IMR-90 (cell line): ENCODE data around the gene GIPR. TPM values are rescaled to one million over a fixed set of nuclear protein-coding genes. Genes with fewer than 3 reads are reported as not detected.

Source experiments
- ATAC-seq: fragments of 200-7000 bp; cut with Tn5 transposase; 2 replicates; pipeline ENCODE4 v1.9.1; 2020; ENCODE audit warnings: low read depth, mild to moderate bottlenecking, moderate library complexity
- BruUV-seq: library from RNA; stranded (reverse); fragments of 400-500 nt; replicated peaks from 2 replicates; lab custom pipeline; 2021; lab: Mats Ljungman, UMichigan
- CTCF ChIA-PET: fragments of 300-600 bp; formaldehyde crosslinking; extraction: SDS; loops from one replicate; lab custom pipeline; 2021; ENCODE audit warnings: antibody characterized with exemption; lab: Yijun Ruan, JAX
- POLR2A ChIA-PET: fragments of 300-600 bp; sonication (Branson Sonifier 250); formaldehyde crosslinking; loops from one replicate; lab custom pipeline; 2022; ENCODE audit warnings: antibody characterized with exemption; ENCODE audit not compliant: unreplicated experiment; lab: Charles Lee
- DNase-seq: peaks from one replicate; pipeline ENCODE4 v3.0.0; 2013
- H2AFZ ChIP-seq: replicated peaks from 2 replicates; pipeline ENCODE3; 2013; ENCODE audit warnings: low read length, mild to moderate bottlenecking; ENCODE audit not compliant: poor library complexity
- H2AK5ac ChIP-seq: 2 replicates; pipeline ENCODE4 v1.6.1; 2013; ENCODE audit warnings: low read depth, low read length, inconsistent platforms
- H2AK9ac ChIP-seq: replicated peaks from 2 replicates; pipeline ENCODE3; 2013; ENCODE audit warnings: mild to moderate bottlenecking, low read depth, low read length, moderate library complexity; ENCODE audit not compliant: poor library complexity
- H2BK120ac ChIP-seq: 2 replicates; pipeline ENCODE4 v1.6.1; 2013; ENCODE audit warnings: low read depth, low read length, inconsistent platforms
- H2BK15ac ChIP-seq: 3 replicates; pipeline ENCODE4 v1.6.1; 2013; ENCODE audit warnings: low read depth, low read length, inconsistent platforms
- H2BK20ac ChIP-seq: 2 replicates; pipeline ENCODE4 v1.6.1; 2013; ENCODE audit warnings: low read depth, mild to moderate bottlenecking, inconsistent platforms, low read length, moderate library complexity
- H2BK5ac ChIP-seq: 2 replicates; pipeline ENCODE4 v1.6.1; 2013; ENCODE audit warnings: mild to moderate bottlenecking, low read depth, low read length, inconsistent platforms; ENCODE audit not compliant: poor library complexity, severe bottlenecking
- H3K14ac ChIP-seq: replicated peaks from 2 replicates; pipeline ENCODE4 v1.6.1; 2013; ENCODE audit warnings: low read depth, low read length, inconsistent platforms
- H3K18ac ChIP-seq: 2 replicates; pipeline ENCODE4 v1.6.1; 2013; ENCODE audit warnings: low read depth, low read length, control low read depth
- H3K23ac ChIP-seq: 2 replicates; pipeline ENCODE4 v1.6.1; 2013; ENCODE audit warnings: low read depth, low read length, inconsistent platforms
- H3K27ac ChIP-seq: 2 replicates; pipeline ENCODE4 v1.5.1; 2013; ENCODE audit warnings: mild to moderate bottlenecking, control low read depth, low read length; ENCODE audit not compliant: insufficient read depth
- H3K27me3 ChIP-seq: 2 replicates; pipeline ENCODE4 v1.6.1; 2013; ENCODE audit warnings: low read length; ENCODE audit not compliant: control insufficient read depth, insufficient read depth
- H3K36me3 ChIP-seq: 2 replicates; pipeline ENCODE4 v1.6.1; 2013; ENCODE audit warnings: low read length, mixed read lengths; ENCODE audit not compliant: control insufficient read depth, insufficient read depth
- H3K4ac ChIP-seq: 2 replicates; pipeline ENCODE4 v1.6.1; 2013; ENCODE audit warnings: low read depth, low read length, inconsistent platforms
- H3K4me1 ChIP-seq: 2 replicates; pipeline ENCODE4 v1.6.1; 2013; ENCODE audit warnings: low read length, mixed read lengths; ENCODE audit not compliant: control insufficient read depth, insufficient read depth
- H3K4me2 ChIP-seq: 2 replicates; pipeline ENCODE4 v1.6.1; 2013; ENCODE audit warnings: low read depth, mild to moderate bottlenecking, control low read depth, low read length, moderate library complexity
- H3K4me3 ChIP-seq: 2 replicates; pipeline ENCODE4 v1.5.1; 2013; ENCODE audit warnings: low read depth, mild to moderate bottlenecking, control low read depth, low read length, moderate library complexity; ENCODE audit not compliant: insufficient read depth
- H3K56ac ChIP-seq: 2 replicates; pipeline ENCODE4 v1.6.1; 2013; ENCODE audit warnings: low read length, inconsistent platforms; ENCODE audit not compliant: insufficient read depth; ENCODE audit errors: extremely low read depth
- H3K79me1 ChIP-seq, 2 experiments: 2 replicates each; pipeline ENCODE4 v1.6.1; 2013; ENCODE audit warnings: low read length in 2 of 2, inconsistent platforms in 1 of 2, low read depth in 1 of 2
- H3K9ac ChIP-seq: 2 replicates; pipeline ENCODE4 v1.6.1; 2013; ENCODE audit warnings: low read depth, low read length, control low read depth
- H3K9me1 ChIP-seq: 2 replicates; pipeline ENCODE4 v1.6.1; 2013; ENCODE audit warnings: low read length, inconsistent platforms; ENCODE audit not compliant: insufficient read depth
- H3K9me3 ChIP-seq: 2 replicates; pipeline ENCODE4 v1.6.1; 2013; ENCODE audit warnings: low read length; ENCODE audit not compliant: control insufficient read depth, insufficient read depth
- H4K20me1 ChIP-seq: 2 replicates; pipeline ENCODE4 v1.6.1; 2013; ENCODE audit warnings: low read length, inconsistent platforms; ENCODE audit not compliant: insufficient read depth
- H4K5ac ChIP-seq: 2 replicates; pipeline ENCODE4 v1.6.1; 2013; ENCODE audit warnings: mild to moderate bottlenecking, low read depth, low read length, control low read depth
- H4K8ac ChIP-seq, 2 experiments: 2 replicates each; pipeline ENCODE4 v1.6.1; 2013; ENCODE audit warnings: low read depth in 2 of 2, low read length in 2 of 2, control low read depth in 1 of 2, inconsistent platforms in 1 of 2
- H4K91ac ChIP-seq: 2 replicates; pipeline ENCODE4 v1.6.1; 2013; ENCODE audit warnings: low read depth, low read length, inconsistent platforms; ENCODE audit not compliant: insufficient read depth
- CEBPB ChIP-seq: IDR thresholded peaks from 2 replicates; pipeline ENCODE4 v1.6.1; 2012; ENCODE audit warnings: low read depth, low read length, improper control_type of control experiment
- MAFK ChIP-seq: IDR thresholded peaks from 2 replicates; pipeline ENCODE4 v1.6.1; 2012; ENCODE audit warnings: low read depth, low read length, improper control_type of control experiment
- POLR2A ChIP-seq: IDR thresholded peaks from 2 replicates; pipeline ENCODE4 v1.6.1; 2012; ENCODE audit warnings: mild to moderate bottlenecking, low read depth, low read length
- RFX5 ChIP-seq: IDR thresholded peaks from 2 replicates; pipeline ENCODE4 v1.8.0; 2012; ENCODE audit warnings: low read depth, mild to moderate bottlenecking, low read length, moderate library complexity
- SMC3 ChIP-seq: fragments of 150-350 bp; IDR thresholded peaks from 2 replicates; pipeline ENCODE4 v1.6.1; 2016; ENCODE audit warnings: low read depth, mild to moderate bottlenecking, antibody characterized with exemption, low read length, moderate library complexity
- WGBS, 2 experiments: methylation state at CpG; one replicate each; pipeline versions ENCODE4 v1.1.5 to v1.1.7; 2013; ENCODE audit warnings: missing lambda C conversion rate in 2 of 2; ENCODE audit not compliant: insufficient read length in 1 of 2; ENCODE audit errors: extremely low coverage in 2 of 2; 5-methylcytosine and 5-hydroxymethylcytosine counted together
- dilution Hi-C: fragments of 300-500 bp; cut with HindIII; formaldehyde crosslinking; loops from one replicate; pipeline ENCODE4 v1.14.3; 2018; ENCODE audit warnings: low sequenced_read_pairs; ENCODE audit not compliant: unreplicated experiment
- in situ Hi-C: fragments of 300-500 bp; cut with MboI; formaldehyde crosslinking; loops from 3 replicates; pipeline ENCODE4 v1.14.3; 2019; ENCODE audit warnings: low sequenced_read_pairs, inconsistent platforms, mixed read lengths
- intact Hi-C: fragments of 100-400 bp; cut with micrococcal nuclease; formaldehyde crosslinking; loops from 2 replicates; pipeline ENCODE4 v1.10.0; 2022
- polyA plus RNA-seq, 3 experiments: library from polyadenylated mRNA; depleted of rRNA; stranded (reverse); fragments of >200 nt; gene quantifications; 2 replicates each; pipeline ENCODE4 v1.2.3, GENCODE V29; 2012; ENCODE audit warnings: low replicate concordance in 1 of 3
- total RNA-seq: library from RNA; depleted of rRNA; stranded (reverse); fragments of >200 nt; gene quantifications from 2 replicates; pipeline ENCODE4 v1.2.3, GENCODE V29; 2012
- TF ChIP-seq, protein P1 (sequence below): fragments of 150-350 bp; IDR thresholded peaks from 2 replicates; pipeline ENCODE4 v1.6.1; 2017; ENCODE audit warnings: mild to moderate bottlenecking, antibody characterized with exemption, low read length, low read depth

The GIPR gene
- total and polyA plus RNA-seq, 2 of the 4 experiments (the other 2 are of a cell fraction) = 0.18 to 1.2 TPM

DNA sequence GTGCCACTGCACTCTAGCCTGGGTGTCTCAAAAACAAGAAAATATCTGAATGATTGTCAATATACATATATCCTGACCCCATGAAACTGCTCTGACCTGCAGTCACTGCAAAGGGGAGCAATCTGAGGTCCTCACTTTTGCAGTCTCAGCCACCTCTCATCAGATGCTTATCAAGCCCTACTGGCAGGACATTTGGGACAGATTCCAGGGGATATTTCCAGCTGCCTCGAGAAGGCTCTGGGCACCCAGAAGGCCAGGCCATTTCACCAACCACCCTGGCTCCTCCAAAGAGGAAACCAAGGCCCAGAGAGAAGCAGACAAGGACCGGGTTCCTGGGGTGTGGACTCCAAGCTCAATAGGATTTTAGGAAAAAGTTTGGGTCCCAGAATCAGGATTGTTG lies 31.1 kb upstream of the GIPR start:
- BruUV-seq = no TSS peak
- CTCF ChIA-PET = no interaction called here

More for the DNA sequence above, 31.1 kb upstream of the GIPR start:
- WGBS, 2 experiments = no CpG with 5 or more reads among the region's 2 CpGs
- H2BK5ac ChIP-seq = no peak overlapping the region
- H2BK15ac ChIP-seq = no peak overlapping the region
- no peaks in the 10 kb centered on the region; the same call in 1 of the 2 replicates for H4K20me1 ChIP-seq
- no peak overlapping the region for H2BK120ac ChIP-seq
- H4K8ac ChIP-seq = no peak overlapping the region
- TF ChIP-seq RFX5 (no peak), MAFK (no peak), CEBPB (no peak), SMC3 (no peak), POLR2A (no peak)
- TF ChIP-seq, protein P1, sequence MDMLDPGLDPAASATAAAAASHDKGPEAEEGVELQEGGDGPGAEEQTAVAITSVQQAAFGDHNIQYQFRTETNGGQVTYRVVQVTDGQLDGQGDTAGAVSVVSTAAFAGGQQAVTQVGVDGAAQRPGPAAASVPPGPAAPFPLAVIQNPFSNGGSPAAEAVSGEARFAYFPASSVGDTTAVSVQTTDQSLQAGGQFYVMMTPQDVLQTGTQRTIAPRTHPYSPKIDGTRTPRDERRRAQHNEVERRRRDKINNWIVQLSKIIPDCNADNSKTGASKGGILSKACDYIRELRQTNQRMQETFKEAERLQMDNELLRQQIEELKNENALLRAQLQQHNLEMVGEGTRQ = no peak
- H3K14ac ChIP-seq = no peak overlapping the region
- no peak overlapping the region for H4K91ac ChIP-seq
- no peak overlapping the region for H2AK5ac ChIP-seq
- H3K36me3 ChIP-seq = peaks cover 2% of the 10 kb centered on the region; the same call in 1 of the 2 replicates
- peaks cover 4% of the 10 kb centered on the region; the same call in 1 of the 2 replicates for H3K9me1 ChIP-seq
- H3K79me1 ChIP-seq = peaks cover 14 to 40% of the 10 kb centered on the region in 2 experiments
- DNase-seq = no peak
- no peak overlapping the region for H2AFZ ChIP-seq
- H3K4me1 ChIP-seq = peaks cover 22% of the 10 kb centered on the region
- no peak overlapping the region for H3K4me2 ChIP-seq
- no peak overlapping the region for H2BK20ac ChIP-seq
- H3K27ac ChIP-seq = no peak overlapping the region
- POLR2A ChIA-PET = interaction anchor here (0.5 kb wide), 1 partner anchor 156 kb away, joined by 3 read pairs; the partner anchor contains the start of gene DMWD
- H3K27me3 ChIP-seq = no peaks in the 10 kb centered on the region
- H3K4me3 ChIP-seq = no peak overlapping the region
- H3K23ac ChIP-seq = no peak overlapping the region
- intact Hi-C loops (no loop called here), dilution Hi-C loops (no loop called here), in situ Hi-C loops (no loop called here)
- no peak overlapping the region for H2AK9ac ChIP-seq
- no peak overlapping the region for H4K5ac ChIP-seq
- no peak for ATAC-seq
- no peaks in the 10 kb centered on the region for H3K9me3 ChIP-seq
- H3K18ac ChIP-seq = no peak overlapping the region
- no peak overlapping the region for H3K9ac ChIP-seq
- H3K56ac ChIP-seq = no peak overlapping the region
- no peak overlapping the region for H3K4ac ChIP-seq
